GM12878 (cell line): ENCODE data around the gene MAML3. TPM values are rescaled to one million over a fixed set of nuclear protein-coding genes. Genes with fewer than 3 reads are reported as not detected.

Experiments used
- ATAC-seq: fragments of 200-7000 bp; cut with Tn5 transposase; 3 replicates; pipeline ENCODE4 v1.9.1; 2020; ENCODE audit warnings: mild to moderate bottlenecking, moderate library complexity
- BruUV-seq: library from RNA; stranded (reverse); fragments of 400-500 nt; replicated peaks from 2 replicates; lab custom pipeline; 2021; lab: Mats Ljungman, UMichigan
- CTCF ChIA-PET: fragments of 300-600 bp; sonication (Branson Sonifier 250); formaldehyde crosslinking; extraction: SDS; loops from one replicate; lab custom pipeline; 2021; ENCODE audit warnings: inconsistent platforms; lab: Yijun Ruan, JAX
- POLR2A ChIA-PET: fragments of 350-600 bp; formaldehyde crosslinking; extraction: SDS; loops from one replicate; lab custom pipeline; 2021; ENCODE audit warnings: inconsistent platforms; lab: Charles Lee
- RAD21 ChIA-PET: fragments of 300-600 bp; sonication (Branson Sonifier 250); formaldehyde crosslinking; loops from one replicate; lab custom pipeline; 2023; ENCODE audit warnings: antibody characterized with exemption; ENCODE audit not compliant: unreplicated experiment; lab: Charles Lee
- SMC1A ChIA-PET: fragments of 300-600 bp; sonication (Branson Sonifier 250); formaldehyde crosslinking; loops from one replicate; lab custom pipeline; 2023; ENCODE audit not compliant: unreplicated experiment, uncharacterized antibody; lab: Charles Lee
- DNase-seq: peaks from one replicate; pipeline ENCODE4 v3.0.0-alpha.2; 2011; ENCODE audit warnings: low read depth, low spot score
- FAIRE-seq: peaks from 3 replicates; lab custom pipeline; 2011; peaks lifted over from hg19 to GRCh38; lab: Jason Lieb, UNC
- H2AFZ ChIP-seq: 2 replicates; pipeline ENCODE4 v1.6.0; 2011; ENCODE audit warnings: low read depth, low read length, control low read depth; ENCODE audit not compliant: control insufficient read depth
- H3K27ac ChIP-seq: 2 replicates; pipeline ENCODE4 v1.5.1; 2011; ENCODE audit warnings: control low read depth; ENCODE audit not compliant: control insufficient read depth, insufficient read depth
- H3K27me3 ChIP-seq, 2 experiments: replicated peaks in 1 of 2; 2 replicates each; pipeline versions ENCODE4 v1.6.0 to v1.6.1; 2011; ENCODE audit warnings: low read length in 1 of 2; ENCODE audit not compliant: control insufficient read depth in 2 of 2, insufficient read depth in 2 of 2
- H3K36me3 ChIP-seq, 2 experiments: 2 replicates each; pipeline ENCODE4 v1.5.1; 2011; ENCODE audit warnings: low read length in 1 of 2; ENCODE audit not compliant: control insufficient read depth in 2 of 2, insufficient read depth in 2 of 2
- H3K4me1 ChIP-seq: 2 replicates; pipeline ENCODE4 v1.6.1; 2011; ENCODE audit warnings: mild to moderate bottlenecking, low read length, moderate library complexity, mixed read lengths; ENCODE audit not compliant: control insufficient read depth, insufficient read depth
- H3K4me2 ChIP-seq: 2 replicates; pipeline ENCODE4 v1.6.0; 2011; ENCODE audit warnings: control low read depth; ENCODE audit not compliant: control insufficient read depth, insufficient read depth
- H3K4me3 ChIP-seq: fragments of 200-600 bp; sonication (generic); 2 replicates; pipeline ENCODE4 v1.5.1; 2016
- H3K79me2 ChIP-seq: 2 replicates; pipeline ENCODE4 v1.6.0; 2011; ENCODE audit warnings: low read length; ENCODE audit not compliant: control insufficient read depth, insufficient read depth
- H3K9ac ChIP-seq: 2 replicates; pipeline ENCODE4 v1.8.0; 2011; ENCODE audit warnings: low read length, control low read depth, mixed read lengths; ENCODE audit not compliant: control insufficient read depth, insufficient read depth
- H3K9me3 ChIP-seq: replicated peaks from 3 replicates; pipeline ENCODE4 v1.5.1; 2011; ENCODE audit warnings: mild to moderate bottlenecking, low read length; ENCODE audit not compliant: control insufficient read depth, insufficient read depth
- H4K20me1 ChIP-seq: 2 replicates; pipeline ENCODE4 v1.6.0; 2011; ENCODE audit not compliant: control insufficient read depth, insufficient read depth
- ASH2L ChIP-seq: fragments of 300-600, 200-600 bp; sonication (generic); IDR thresholded peaks from 2 replicates; pipeline ENCODE4 v1.6.1; 2017; ENCODE audit warnings: low read depth, mild to moderate bottlenecking, borderline replicate concordance
- BACH1 ChIP-seq: fragments of 450-650 bp; IDR thresholded peaks from 2 replicates; pipeline ENCODE4 v1.6.1; 2017; ENCODE audit warnings: mild to moderate bottlenecking, borderline replicate concordance
- BCLAF1 ChIP-seq: fragments of 450-650 bp; IDR thresholded peaks from 2 replicates; pipeline ENCODE4 v1.6.1; 2017; ENCODE audit warnings: antibody characterized with exemption, mild to moderate bottlenecking, moderate library complexity
- BMI1 ChIP-seq: fragments of 450-650 bp; IDR thresholded peaks from 2 replicates; pipeline ENCODE4 v1.6.1; 2016; ENCODE audit warnings: mild to moderate bottlenecking, moderate library complexity, borderline replicate concordance
- CHD1 ChIP-seq: IDR thresholded peaks from 2 replicates; pipeline ENCODE4 v1.6.1; 2012; ENCODE audit warnings: low read depth, low read length, improper control_type of control experiment
- CREM ChIP-seq: IDR thresholded peaks from 2 replicates; pipeline ENCODE4 v1.6.1; 2014; ENCODE audit warnings: antibody characterized with exemption, low read depth
- GATAD2B ChIP-seq: fragments of 450-650 bp; conservative IDR thresholded peaks from 2 replicates; pipeline ENCODE4 v1.6.1; 2017; ENCODE audit warnings: low read depth, mild to moderate bottlenecking, moderate library complexity
- MTA2 ChIP-seq: fragments of 450-650 bp; IDR thresholded peaks from 2 replicates; pipeline ENCODE4 v1.6.1; 2016; ENCODE audit warnings: low read depth, mild to moderate bottlenecking, moderate library complexity
- MYC ChIP-seq: IDR thresholded peaks from 2 replicates; pipeline ENCODE4 v1.6.1; 2011; ENCODE audit warnings: mild to moderate bottlenecking, low read length, moderate library complexity, inconsistent platforms; ENCODE audit not compliant: insufficient read depth, insufficient replicate concordance, insufficient read length, severe bottlenecking
- NFIC ChIP-seq: IDR thresholded peaks from 2 replicates; pipeline ENCODE4 v1.6.1; 2012; ENCODE audit warnings: low read depth, mild to moderate bottlenecking, inconsistent platforms, low read length, moderate library complexity
- NR2C1 ChIP-seq: fragments of 450-650 bp; IDR thresholded peaks from 2 replicates; pipeline ENCODE4 v1.6.1; 2017; ENCODE audit warnings: antibody characterized with exemption, mild to moderate bottlenecking, moderate library complexity
- RB1 ChIP-seq: fragments of 450-650 bp; formaldehyde crosslinking; IDR thresholded peaks from 2 replicates; pipeline ENCODE4 v1.6.1; 2017; ENCODE audit warnings: mild to moderate bottlenecking, borderline replicate concordance
- RFX5 ChIP-seq: IDR thresholded peaks from 2 replicates; pipeline ENCODE4 v1.6.1; 2011; ENCODE audit warnings: low read depth, low read length, improper control_type of control experiment
- SMARCA5 ChIP-seq: fragments of 450-650 bp; IDR thresholded peaks from 2 replicates; pipeline ENCODE4 v1.6.1; 2017; ENCODE audit warnings: mild to moderate bottlenecking
- SMC3 ChIP-seq: IDR thresholded peaks from 2 replicates; pipeline ENCODE4 v1.6.1; 2011; ENCODE audit warnings: low read length, improper control_type of control experiment, borderline replicate concordance
- TCF7 ChIP-seq: IDR thresholded peaks from 2 replicates; pipeline ENCODE4 v1.6.1; 2014; ENCODE audit warnings: antibody characterized with exemption, borderline replicate concordance
- ZNF24 ChIP-seq: fragments of 450-650 bp; IDR thresholded peaks from 2 replicates; pipeline ENCODE4 v1.6.1; 2017; ENCODE audit warnings: antibody characterized with exemption, mild to moderate bottlenecking
- ZSCAN29 ChIP-seq: fragments of 450-650 bp; IDR thresholded peaks from 2 replicates; pipeline ENCODE4 v1.6.1; 2017; ENCODE audit warnings: mild to moderate bottlenecking, moderate library complexity
- WGBS: methylation state at CpG from one replicate; pipeline ENCODE4 v1.1.6; 2016; ENCODE audit warnings: low lambda C conversion rate; ENCODE audit not compliant: insufficient replicate concordance, insufficient coverage; ENCODE audit errors: missing lambda C conversion rate; 5-methylcytosine and 5-hydroxymethylcytosine counted together
- in situ Hi-C: fragments of 300-500 bp; cut with MboI; formaldehyde crosslinking; loops from 9 replicates; pipeline ENCODE4 v1.14.3; 2018; ENCODE audit warnings: mixed read lengths
- intact Hi-C: fragments of 100-400 bp; cut with micrococcal nuclease; formaldehyde crosslinking; loops from one replicate; pipeline ENCODE4 v1.14.2; 2022; ENCODE audit not compliant: unreplicated experiment
- polyA plus RNA-seq, 11 experiments: library from polyadenylated mRNA; depleted of rRNA in 4 of 11; unstranded in 6 of 11; stranded (reverse) in 5 of 11; fragments of >200 nt; fragmentation: Nextera tagmentation in 4 of 11; fragmentation: Illumina TruSeq in 1 of 11; extraction: Ambion mirVana in 4 of 11; extraction: Trizol in 1 of 11; gene quantifications; 1 replicate in 1 of 11; 2 replicates in 10 of 11; pipeline versions ENCODE4 v1.2.1 to v1.2.3, GENCODE V29; 2011 to 2016; ENCODE audit warnings: inconsistent platforms in 2 of 11, missing spikeins in 2 of 11, low read depth in 1 of 11
- total RNA-seq, 4 experiments: library from RNA; depleted of rRNA in 3 of 4; stranded (reverse); fragments of >200 nt in 3 of 4; fragmentation: Illumina TruSeq in 1 of 4; extraction: Trizol in 1 of 4; gene quantifications; 2 replicates each; pipeline versions ENCODE4 v1.2.1 to v1.2.3, GENCODE V29; 2013 to 2021

The MAML3 gene
- total and polyA plus RNA-seq, 10 of the 15 experiments (the other 5 are each of a cell fraction or from before 2014, with no cell fraction given), result under 0.01 to 0.53 (median 0.06) TPM; not detected in 2

DNA sequence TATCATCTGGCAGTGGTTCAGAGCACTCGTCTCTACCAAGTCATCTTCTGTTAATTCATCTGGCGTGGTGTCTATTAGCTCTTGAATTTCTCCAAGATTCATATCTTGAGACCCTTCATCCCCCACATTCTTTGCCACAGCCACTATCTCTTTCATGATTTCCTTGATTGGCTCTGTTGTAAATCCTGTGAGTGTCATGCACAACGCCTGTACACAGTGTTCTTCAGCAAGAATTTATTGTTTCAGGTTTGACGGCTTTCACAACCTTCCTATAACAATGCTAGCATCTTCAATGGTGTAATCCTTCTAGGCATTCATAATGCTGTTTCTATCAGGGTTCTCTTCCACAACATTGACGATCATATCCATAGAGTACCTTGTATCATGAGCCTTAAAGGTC lies 457.5 kb downstream of the MAML3 start (continued):
- TF ChIP-seq BCLAF1 (no peak), ZSCAN29 (no peak), CHD1 (no peak), NR2C1 (no peak)

GRCh38 chr4:139694522-139695107 lies 459.4 kb downstream of the MAML3 start:
- DNase-seq (no peak), ATAC-seq (no peak), FAIRE-seq (no peak)
- no peak overlapping the region for H3K27ac ChIP-seq
- no peaks in the 10 kb centered on the region for H3K27me3 ChIP-seq
- ChIA-PET CTCF (no interaction called here), SMC1A (no interaction called here), RAD21 (interaction anchor here (1.0 kb wide), 1 partner anchor 89 kb away, joined by 3 read pairs; no protein-coding TSS in a partner anchor), POLR2A (no interaction called here)
- H3K9me3 ChIP-seq, result no peaks in the 10 kb centered on the region; the same call in 2 of the 3 replicates
- no TSS peak for BruUV-seq
- no peak overlapping the region for H2AFZ ChIP-seq
- no peaks in the 10 kb centered on the region for H3K79me2 ChIP-seq
- H3K4me1 ChIP-seq, result peaks cover 5% of the 10 kb centered on the region
- TF ChIP-seq NFIC, result no peak
- no peak for TF ChIP-seq SMARCA5
- TF ChIP-seq RB1, result no peak
- no peak for TF ChIP-seq ASH2L
- no peak for TF ChIP-seq BACH1
- no peak for TF ChIP-seq CHD1
- TF ChIP-seq GATAD2B, result no peak
- TF ChIP-seq BMI1, result no peak
- no peak for TF ChIP-seq TCF7
- no peak for TF ChIP-seq MTA2
- TF ChIP-seq CREM, result no peak
- TF ChIP-seq ZNF24, result no peak
- TF ChIP-seq NR2C1, result no peak
- TF ChIP-seq SMC3, result no peak
- TF ChIP-seq RFX5, result no peak
- no peak for TF ChIP-seq BCLAF1
- no peak for TF ChIP-seq MYC
- no peaks in the 10 kb centered on the region; a peak in 1 of 4 replicates for H3K36me3 ChIP-seq
- in situ Hi-C loops (no loop called here), intact Hi-C loops (no loop called here)
- no peaks in the 10 kb centered on the region for H4K20me1 ChIP-seq
- WGBS, result 84% methylated on average over 3 of the region's 3 CpGs
- H3K4me2 ChIP-seq, result no peak overlapping the region
- no peak overlapping the region for H3K4me3 ChIP-seq
- H3K9ac ChIP-seq, result no peak overlapping the region
